GM18498 (cell line): Measurements from ENCODE around the gene CACNA1C.
"Not testable (repeated sequence)": the region's sequence is repeated elsewhere in the genome, so short reads cannot be mapped to it uniquely, and the experiment has no call there.

Experiments
- ATAC-seq: cut with Tn5 transposase; IDR thresholded peaks from one replicate; pipeline ENCODE4 v1.9.1; 2021; ENCODE audit warnings: mild to moderate bottlenecking, moderate library complexity; ENCODE audit not compliant: unreplicated experiment

The CACNA1C gene

DNA sequence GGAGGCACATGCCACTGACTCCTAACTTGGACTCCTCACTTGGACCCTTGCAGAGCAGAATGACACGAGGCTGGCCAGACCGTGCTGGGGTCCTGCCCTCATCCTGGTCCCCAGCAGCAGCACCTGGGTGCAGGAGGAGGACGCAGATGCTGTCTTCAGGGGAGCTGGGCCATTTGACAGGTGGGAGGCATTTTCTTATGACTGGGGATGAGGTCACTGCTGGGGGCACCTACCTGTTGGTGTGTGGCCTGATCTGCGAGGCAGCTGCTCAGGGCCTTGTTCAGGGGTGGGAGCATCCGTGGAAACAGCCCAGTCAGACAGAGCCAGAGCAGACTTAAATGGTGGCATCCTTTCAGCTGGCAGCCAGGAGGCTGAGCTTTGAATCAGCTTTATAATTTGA, 57.3 kb downstream of the CACNA1C start:
- no peak for ATAC-seq

- no peak for ATAC-seq
These were observed 58.2 kb downstream of the CACNA1C start for GRCh38 chr12:2110849-2111566.

DNA sequence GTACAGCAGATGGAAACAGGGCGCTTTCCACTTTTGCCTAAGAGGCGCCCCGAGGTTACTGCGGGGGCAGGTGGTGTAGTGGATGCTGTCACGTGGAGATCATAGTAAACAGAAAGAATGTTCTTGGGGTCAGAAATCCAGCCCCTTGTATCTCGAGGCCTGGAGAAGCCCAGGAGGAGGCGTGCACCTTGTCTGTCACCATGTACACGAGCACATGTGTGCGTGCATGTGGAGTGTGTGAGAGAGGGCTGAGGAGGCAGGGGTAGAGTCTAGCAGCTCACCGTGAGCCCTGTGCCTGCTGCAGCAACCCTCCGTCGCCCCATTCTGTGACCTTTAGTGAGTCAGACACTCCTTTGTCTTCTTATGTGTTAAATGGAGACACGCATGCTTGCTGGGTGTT, 59.0 kb downstream of the CACNA1C start:
- no peak for ATAC-seq

DNA sequence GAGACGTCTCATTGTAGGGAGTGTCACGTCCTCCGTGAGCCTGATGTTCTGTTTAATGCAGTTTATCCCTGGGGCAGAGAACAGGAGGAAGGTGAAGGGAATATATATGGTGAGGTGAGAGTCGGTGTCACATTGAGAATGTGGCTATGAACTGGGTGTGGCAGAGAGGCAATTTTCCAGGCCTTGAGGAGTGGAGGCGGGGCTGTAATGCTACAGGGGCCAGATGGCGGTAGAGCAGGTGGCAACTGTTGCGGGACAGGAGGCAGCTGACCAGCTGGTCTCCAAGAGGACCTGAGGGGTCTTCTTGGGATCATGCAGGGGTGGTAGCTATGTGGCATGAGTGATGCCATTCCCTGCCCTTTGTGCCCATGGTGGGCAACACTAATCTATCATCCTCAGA, 59.6 kb downstream of the CACNA1C start:
- ATAC-seq = no peak

DNA sequence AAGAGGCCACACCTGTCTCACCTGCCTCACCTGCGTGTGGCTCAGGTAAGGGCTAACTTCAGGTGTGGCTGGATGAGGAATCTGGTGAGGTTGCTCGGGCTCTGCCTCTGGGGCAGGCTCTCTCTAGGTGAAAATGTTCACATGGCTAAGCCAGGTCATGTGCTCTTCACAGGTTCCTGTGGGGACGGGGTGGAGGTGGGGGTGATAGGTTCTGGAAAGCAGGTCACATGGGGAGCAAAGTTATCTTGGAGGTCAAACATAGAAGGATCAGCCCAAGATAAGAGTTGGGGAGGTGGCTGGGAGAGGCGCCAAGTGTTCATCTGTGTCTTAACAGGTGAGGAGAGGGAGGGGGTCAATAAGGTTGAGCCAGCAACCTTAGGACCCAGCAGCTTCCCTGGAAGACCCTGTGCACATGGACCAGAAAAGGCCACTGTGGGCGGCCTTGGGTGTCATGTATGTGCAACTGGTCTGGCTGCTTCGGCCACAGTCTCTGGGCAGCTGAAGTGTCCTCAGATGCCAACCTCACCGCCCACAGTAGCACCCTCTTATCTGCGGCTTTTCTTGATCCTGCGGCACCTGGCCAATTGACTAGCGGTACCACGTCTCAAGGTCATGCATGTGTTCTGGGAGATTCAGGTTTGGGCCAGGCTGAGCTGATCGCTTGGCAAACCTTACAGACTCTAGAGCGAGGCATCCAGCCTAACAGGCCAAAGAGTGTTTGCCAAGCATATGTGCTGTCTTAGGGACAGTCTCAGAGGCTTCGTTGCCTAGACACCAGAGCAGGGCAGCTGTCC, 60.5 kb downstream of the CACNA1C start:
- ATAC-seq = no peak

GRCh38 chr12:2114071-2114470, 61.3 kb downstream of the CACNA1C start:
- no peak for ATAC-seq

- ATAC-seq = no peak
These were observed 62.5 kb downstream of the CACNA1C start for GRCh38 chr12:2115101-2115845.

GRCh38 chr12:2117541-2117940, 64.8 kb downstream of the CACNA1C start:
- ATAC-seq = no peak

DNA sequence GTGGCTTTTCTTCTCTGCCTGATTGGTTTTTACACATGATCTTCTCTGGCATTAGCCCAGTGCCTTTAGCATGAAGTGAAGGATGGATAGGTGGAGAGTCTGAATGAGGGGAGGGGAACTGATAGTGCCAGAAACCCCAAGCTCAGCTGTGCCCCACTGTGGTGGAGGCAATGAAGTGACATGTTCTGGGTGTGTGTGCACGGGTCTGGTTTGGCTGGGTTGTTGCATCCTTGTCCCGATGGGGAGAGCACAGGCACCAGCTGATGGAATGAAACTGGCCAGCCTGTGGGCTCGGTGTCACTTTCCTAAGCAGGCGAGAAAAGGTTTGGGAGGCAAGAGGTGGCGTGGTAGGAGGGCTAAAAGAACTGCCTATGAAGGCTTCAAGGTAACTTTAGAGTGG, 65.3 kb downstream of the CACNA1C start:
- ATAC-seq = no peak

GRCh38 chr12:2118481-2119255, 65.9 kb downstream of the CACNA1C start:
- ATAC-seq = no peak

DNA sequence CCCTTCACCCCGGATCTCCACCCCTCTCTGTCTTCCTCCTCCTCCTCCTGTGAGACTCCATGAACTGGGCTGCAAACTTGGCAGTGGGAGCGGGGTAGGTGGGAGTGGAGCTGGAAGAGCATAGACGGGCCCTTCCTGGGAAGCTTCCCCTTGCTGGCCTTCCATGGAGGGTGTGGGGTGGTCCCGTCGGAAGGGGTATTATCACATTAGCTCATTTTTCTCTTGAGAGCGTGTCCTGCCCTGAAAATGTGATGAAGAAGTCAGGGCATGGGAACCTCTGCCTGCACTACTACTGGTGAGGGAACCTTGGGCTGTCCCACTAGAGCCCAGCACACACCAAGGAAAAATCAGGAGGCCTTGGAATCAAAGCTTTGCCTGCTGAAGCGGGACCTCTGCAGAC, 66.5 kb downstream of the CACNA1C start:
- no peak for ATAC-seq

DNA sequence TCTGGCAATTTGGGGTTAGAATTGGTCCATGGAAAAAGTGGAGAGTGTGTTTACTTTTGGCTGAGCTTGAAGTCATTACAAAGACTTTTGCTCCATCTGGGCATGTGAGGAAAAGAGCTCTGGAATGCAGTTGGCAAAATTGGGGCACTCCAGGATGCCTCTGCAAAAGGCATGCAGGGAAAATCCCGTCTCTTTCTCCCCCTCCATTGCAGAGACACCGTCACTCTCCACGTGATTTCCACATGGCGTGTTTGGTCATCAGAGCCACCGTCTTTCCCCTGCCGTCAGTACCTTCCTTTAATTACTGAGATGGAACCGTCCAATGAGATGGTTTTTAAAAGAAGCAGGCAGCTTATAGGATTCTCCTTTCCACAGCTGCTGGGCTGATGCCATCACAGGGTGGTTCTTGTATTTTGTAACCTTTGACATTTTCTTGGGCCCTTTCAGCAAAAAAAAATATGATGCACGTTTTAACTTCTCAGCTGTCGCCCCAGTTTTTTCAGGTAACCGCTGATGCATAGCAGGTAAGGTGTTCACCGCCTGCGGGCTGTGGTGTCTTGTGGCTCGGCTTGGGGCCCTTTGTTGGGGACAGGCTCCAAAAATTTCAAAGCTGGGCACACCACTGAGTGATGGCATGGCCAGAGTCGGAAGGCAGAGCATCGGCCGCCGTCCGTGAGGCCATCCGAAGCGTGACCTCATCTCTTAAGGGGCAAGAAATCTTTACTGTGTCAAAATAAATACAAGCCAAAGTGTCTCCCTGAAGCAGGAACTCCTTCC, 68.4 kb downstream of the CACNA1C start:
- no peak for ATAC-seq

DNA sequence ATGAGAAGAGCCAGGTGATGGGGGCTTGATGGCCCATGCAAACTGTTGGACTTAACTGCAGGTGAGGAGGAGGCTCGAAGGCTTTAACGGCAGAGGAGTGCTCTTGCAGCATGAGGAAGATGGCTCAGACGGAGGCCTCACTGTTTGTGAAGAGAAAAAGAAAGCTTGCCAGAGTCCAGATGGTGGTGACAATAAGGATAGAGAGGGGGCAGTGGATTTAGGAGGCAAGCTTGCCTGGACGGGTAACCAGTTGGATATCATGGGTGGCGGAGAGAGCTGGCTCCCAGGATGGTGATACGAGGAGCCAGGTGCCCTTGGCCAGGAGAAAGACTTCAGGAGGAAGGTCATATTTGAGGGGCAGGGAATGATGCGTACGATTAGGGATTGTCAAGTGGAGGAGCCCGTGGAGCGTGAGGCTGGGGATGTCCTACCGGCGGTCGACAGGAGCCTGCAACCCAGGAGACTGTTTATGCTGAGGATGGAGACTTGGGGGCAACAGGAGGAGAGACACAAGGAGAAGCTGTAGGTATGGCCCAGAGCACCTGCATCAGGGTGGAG, 71.8 kb downstream of the CACNA1C start:
- ATAC-seq = no peak

- no peak for ATAC-seq
These were observed 73.1 kb downstream of the CACNA1C start for GRCh38 chr12:2125651-2126522.

DNA sequence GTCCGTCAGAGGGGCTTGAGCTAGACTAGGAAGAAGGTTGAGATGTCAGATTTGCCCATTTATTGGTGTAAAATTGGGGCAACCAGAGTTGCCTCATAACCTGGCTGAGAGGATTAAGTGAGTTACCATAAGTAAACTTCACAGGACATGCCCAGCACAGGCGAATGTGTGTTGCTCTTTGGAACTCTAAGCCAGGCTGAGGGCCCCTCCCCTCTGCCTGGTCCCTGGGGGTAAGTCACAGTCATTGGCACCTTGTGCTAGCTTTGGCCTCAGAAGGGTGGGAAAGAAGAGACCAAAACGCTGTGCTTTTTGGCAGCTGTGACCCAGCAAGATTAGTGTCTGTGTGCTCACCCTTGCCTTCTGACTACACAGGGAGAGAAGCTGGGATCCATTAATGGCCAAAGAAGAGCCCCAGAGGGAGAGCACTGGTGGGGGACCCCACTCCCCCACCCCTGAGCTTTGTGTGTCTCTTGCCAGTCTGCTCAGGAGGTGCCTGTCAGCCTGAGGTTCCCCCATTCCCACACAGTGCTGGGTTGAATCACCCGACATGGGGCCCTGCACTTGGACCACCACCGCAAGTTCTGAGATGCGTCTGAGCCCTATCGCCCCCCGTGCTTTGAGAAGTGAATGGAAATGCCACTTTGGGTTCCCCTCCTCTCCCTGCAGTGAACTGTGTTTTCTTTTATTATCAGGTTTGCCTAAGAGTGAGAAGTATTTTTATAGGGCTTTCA, 74.1 kb downstream of the CACNA1C start:
- no peak for ATAC-seq

DNA sequence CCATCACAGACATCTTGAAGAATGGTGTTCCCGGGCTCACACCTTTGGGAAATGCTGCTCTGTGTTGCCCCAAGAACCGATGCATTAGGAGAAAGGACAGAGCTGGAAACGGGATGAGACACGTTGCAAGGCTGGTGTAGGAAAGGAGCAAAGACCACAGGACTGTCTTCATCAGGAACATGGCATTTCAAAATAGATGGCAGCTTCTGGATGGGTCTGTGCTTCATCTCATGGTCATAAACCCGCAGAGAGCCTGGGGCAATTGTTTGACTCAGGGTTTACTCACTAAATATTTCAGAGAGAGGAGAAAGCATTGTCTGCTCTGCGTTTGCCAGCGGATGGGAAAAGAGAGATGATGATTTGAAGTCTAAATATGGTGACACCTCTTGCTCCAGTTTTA, 76.3 kb downstream of the CACNA1C start:
- no peak for ATAC-seq

DNA sequence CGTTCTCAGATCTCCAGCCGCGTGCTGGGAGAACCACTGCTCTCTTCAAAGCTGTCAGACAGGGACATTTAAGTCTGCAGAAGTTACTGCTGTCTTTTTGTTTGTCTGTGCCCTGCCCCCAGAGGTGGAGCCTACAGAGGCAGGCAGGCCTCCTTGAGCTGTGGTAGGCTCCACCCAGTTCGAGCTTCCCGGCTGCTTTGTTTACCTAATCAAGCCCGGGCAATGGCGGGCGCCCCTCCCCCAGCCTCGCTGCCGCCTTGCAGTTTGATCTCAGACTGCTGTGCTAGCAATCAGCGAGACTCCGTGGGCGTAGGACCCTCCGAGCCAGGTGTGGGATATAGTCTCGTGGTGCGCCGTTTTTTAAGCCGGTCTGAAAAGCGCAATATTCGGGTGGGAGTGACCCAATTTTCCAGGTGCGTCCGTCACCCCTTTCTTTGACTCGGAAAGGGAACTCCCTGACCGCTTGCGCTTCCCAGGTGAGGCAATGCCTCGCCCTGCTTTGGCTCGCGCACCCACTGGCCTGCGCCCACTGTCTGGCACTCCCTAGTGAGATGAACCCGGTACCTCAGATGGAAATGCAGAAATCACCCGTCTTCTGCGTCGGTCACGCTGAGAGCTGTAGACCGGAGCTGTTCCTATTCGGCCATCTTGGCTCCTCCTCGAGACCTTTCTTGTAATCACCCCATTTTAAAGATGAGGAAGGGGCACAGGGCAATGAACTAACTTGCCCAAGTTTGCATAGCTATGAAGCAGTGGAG, 83.1 kb downstream of the CACNA1C start:
- not testable (repeated sequence) for ATAC-seq

- ATAC-seq = no peak
These were observed 84.1 kb downstream of the CACNA1C start for GRCh38 chr12:2136901-2137300.
